HFFc6 (cell line): ENCODE results near the gene PFDN5. TPM values are rescaled to one million over a fixed set of nuclear protein-coding genes. Genes with fewer than 3 reads are reported as not detected.
A peak's percentile ranks its signal among the peaks of the same experiment; 100 is the strongest.

Experiments
- DNase-seq: peaks from one replicate; pipeline ENCODE4 v3.0.0-alpha.2; 2018
- H3K27ac Mint-ChIP-seq: 2 replicates; pipeline ENCODE4 v1.8.0; 2020; ENCODE audit warnings: mild to moderate bottlenecking, mixed read lengths
- H3K27me3 Mint-ChIP-seq: 2 replicates; pipeline ENCODE4 v1.8.0; 2021; ENCODE audit warnings: mild to moderate bottlenecking, moderate library complexity, mixed read lengths; ENCODE audit not compliant: insufficient read depth
- H3K36me3 Mint-ChIP-seq: 2 replicates; pipeline ENCODE4 v1.8.0; 2021; ENCODE audit warnings: low read depth, mixed read lengths
- H3K4me1 Mint-ChIP-seq: 2 replicates; pipeline ENCODE4 v1.8.0; 2020; ENCODE audit warnings: low read depth, mixed read lengths
- H3K4me3 Mint-ChIP-seq: 2 replicates; pipeline ENCODE4 v1.8.0; 2020; ENCODE audit warnings: mild to moderate bottlenecking, moderate library complexity, mixed read lengths
- H3K9me3 Mint-ChIP-seq: 2 replicates; pipeline ENCODE4 v1.8.0; 2020; ENCODE audit warnings: mild to moderate bottlenecking, mixed read lengths
- total RNA-seq, 6 experiments: library from RNA; stranded (reverse); fragmentation: NEBNext Ultra II Directional; extraction: Animal tissue kit (Norgen Biotek cat#: 25700); gene quantifications; 2 replicates in 1 of 6; 3 replicates in 5 of 6; pipeline ENCODE4 v1.2.3, GENCODE V29; 2021
- TF ChIP-seq, protein P1 (sequence below): fragments of 200-600 bp; sonication (generic); IDR thresholded peaks from 2 replicates; pipeline ENCODE4 v1.5.0; 2021; ENCODE audit warnings: antibody characterized with exemption, mild to moderate bottlenecking

The PFDN5 gene
- total RNA-seq, 6 experiments from 2014 or later: 502 to 568 (median 534) TPM

DNA sequence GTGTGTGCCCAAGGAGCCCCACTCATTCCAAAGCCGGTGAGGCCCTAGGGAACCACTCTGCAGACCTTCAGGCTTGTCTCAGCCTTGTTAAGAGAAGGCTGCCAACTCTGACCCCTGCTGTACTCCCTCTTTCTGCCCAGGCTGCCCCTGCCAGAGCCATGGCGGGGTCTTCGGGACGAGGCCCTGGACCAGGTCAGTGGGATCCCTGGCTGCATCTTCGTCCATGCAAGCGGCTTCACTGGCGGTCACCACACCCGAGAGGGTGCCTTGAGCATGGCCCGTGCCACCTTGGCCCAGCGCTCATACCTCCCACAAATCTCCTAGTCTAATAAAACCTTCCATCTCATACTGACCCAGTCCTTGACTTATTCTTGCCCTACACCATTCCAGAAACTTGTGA, 11.5 kb downstream of the PFDN5 start:
- no peak overlapping the region for H3K4me3 Mint-ChIP-seq
- H3K27me3 Mint-ChIP-seq: no peaks in the 10 kb centered on the region; the same call in none of the 2 replicates
- TF ChIP-seq, protein P1, sequence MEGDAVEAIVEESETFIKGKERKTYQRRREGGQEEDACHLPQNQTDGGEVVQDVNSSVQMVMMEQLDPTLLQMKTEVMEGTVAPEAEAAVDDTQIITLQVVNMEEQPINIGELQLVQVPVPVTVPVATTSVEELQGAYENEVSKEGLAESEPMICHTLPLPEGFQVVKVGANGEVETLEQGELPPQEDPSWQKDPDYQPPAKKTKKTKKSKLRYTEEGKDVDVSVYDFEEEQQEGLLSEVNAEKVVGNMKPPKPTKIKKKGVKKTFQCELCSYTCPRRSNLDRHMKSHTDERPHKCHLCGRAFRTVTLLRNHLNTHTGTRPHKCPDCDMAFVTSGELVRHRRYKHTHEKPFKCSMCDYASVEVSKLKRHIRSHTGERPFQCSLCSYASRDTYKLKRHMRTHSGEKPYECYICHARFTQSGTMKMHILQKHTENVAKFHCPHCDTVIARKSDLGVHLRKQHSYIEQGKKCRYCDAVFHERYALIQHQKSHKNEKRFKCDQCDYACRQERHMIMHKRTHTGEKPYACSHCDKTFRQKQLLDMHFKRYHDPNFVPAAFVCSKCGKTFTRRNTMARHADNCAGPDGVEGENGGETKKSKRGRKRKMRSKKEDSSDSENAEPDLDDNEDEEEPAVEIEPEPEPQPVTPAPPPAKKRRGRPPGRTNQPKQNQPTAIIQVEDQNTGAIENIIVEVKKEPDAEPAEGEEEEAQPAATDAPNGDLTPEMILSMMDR: no peak
- peaks cover 15% of the 10 kb centered on the region for H3K4me1 Mint-ChIP-seq
- H3K36me3 Mint-ChIP-seq: peaks cover 27% of the 10 kb centered on the region
- H3K9me3 Mint-ChIP-seq: no peaks in the 10 kb centered on the region
- H3K27ac Mint-ChIP-seq: no peak overlapping the region
- no peak for DNase-seq

DNA sequence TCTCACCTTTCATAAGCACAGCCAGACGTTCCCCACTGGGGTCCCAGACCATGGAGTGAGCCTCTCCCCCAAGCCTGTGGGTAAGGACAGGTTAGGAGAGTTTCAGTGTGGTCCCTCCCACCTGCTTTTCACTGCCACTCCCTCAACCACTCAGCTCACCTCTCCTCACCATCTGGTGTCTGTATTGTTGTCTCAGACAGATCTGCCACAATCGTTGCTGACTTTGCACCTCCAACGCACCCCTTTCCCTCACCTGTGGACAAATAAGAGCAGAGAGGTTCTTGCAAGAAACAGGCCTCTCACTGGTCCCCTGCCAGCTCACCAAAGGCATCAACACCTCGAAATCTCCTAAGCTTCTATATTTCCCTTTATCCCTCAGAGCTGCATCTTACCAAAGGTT, 12.9 kb downstream of the PFDN5 start:
- Mint-ChIP-seq H3K9me3 (no peaks in the 10 kb centered on the region), H3K4me1 (peaks cover 1% of the 10 kb centered on the region; the same call in 1 of the 2 replicates), H3K4me3 (no peak overlapping the region), H3K27ac (no peak overlapping the region), H3K27me3 (no peaks in the 10 kb centered on the region; the same call in none of the 2 replicates), H3K36me3 (peaks cover 18% of the 10 kb centered on the region; the same call in 1 of the 2 replicates)
- no peak for DNase-seq
- TF ChIP-seq, protein P1: no peak

DNA sequence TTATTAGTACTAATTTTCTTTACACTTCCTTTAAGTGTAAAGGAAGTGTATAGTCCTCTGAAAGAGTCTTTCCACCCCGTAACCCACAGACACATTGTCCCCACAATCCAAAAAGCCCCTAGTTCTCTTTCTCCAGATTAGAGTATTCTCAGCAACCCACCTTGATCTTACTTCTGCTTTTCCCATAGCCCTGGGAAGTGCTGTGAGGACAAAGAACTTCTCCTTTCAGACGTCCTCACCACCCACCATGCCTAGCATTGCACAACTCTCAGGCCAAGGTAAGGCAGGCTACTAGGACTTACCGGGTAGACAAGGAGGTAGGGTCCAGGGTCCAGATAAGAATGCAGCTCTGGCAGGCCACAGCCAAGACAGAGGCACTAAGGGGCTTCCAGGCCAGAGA, 18.7 kb downstream of the PFDN5 start:
- H3K36me3 Mint-ChIP-seq: peaks cover 26% of the 10 kb centered on the region
- TF ChIP-seq, protein P1: no peak
- H3K27ac Mint-ChIP-seq: no peak overlapping the region
- H3K27me3 Mint-ChIP-seq: no peaks in the 10 kb centered on the region; the same call in 1 of the 2 replicates
- DNase-seq: no peak
- H3K4me3 Mint-ChIP-seq: no peak overlapping the region
- H3K9me3 Mint-ChIP-seq: no peaks in the 10 kb centered on the region
- peaks cover 5% of the 10 kb centered on the region; the same call in 1 of the 2 replicates for H3K4me1 Mint-ChIP-seq

DNA sequence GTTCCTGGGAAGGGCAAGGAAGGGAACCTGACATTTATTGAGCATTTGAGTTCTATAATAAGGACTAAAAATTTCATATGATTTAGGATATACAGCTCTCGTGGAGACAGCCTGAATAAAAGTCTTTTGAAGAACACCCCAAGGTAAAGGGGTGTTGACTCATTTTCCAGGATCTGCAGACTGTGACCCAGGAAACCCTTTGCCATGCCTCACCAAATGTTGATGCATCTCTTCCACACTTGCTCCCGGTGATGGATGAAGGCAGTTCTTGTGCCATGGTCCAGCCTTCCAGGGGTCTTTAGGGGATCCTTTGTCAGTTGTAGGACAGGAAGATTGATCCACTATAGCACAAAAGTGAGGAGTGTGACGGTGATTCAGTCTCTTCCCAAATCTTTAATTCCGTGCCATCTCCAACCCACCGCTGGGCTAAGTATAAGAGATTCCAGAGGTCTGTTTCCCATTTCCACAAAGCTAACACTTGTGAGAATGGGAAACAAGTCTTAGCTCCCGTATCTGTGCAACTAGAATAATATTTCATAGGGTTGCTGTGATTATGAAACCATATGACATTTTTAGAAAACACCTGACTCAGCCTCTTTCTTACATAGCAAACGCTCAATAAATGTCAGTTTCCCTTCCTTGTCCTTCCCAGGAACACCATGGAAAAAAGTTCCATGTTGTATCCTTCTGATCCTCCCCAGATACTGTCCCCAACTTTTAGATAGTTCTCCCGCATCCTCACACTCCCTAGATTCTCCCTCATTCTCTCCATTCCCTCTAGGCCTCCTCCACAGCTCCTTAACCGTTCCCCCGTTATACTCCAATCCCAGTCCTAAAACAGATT, 25.2 kb downstream of the PFDN5 start:
- Mint-ChIP-seq H3K9me3 (no peaks in the 10 kb centered on the region), H3K27ac (peak overlapping the region; percentile 96), H3K4me3 (peak overlapping the region; percentile 97), H3K36me3 (0 out of 2 replicates have a peak, but pooled peaks cover 3% of the 10 kb centered on the region), H3K27me3 (peaks cover 2% of the 10 kb centered on the region; the same call in 1 of the 2 replicates), H3K4me1 (peaks cover 41% of the 10 kb centered on the region)
- TF ChIP-seq, protein P1: no peak
- peak; percentile 19 for DNase-seq

DNA sequence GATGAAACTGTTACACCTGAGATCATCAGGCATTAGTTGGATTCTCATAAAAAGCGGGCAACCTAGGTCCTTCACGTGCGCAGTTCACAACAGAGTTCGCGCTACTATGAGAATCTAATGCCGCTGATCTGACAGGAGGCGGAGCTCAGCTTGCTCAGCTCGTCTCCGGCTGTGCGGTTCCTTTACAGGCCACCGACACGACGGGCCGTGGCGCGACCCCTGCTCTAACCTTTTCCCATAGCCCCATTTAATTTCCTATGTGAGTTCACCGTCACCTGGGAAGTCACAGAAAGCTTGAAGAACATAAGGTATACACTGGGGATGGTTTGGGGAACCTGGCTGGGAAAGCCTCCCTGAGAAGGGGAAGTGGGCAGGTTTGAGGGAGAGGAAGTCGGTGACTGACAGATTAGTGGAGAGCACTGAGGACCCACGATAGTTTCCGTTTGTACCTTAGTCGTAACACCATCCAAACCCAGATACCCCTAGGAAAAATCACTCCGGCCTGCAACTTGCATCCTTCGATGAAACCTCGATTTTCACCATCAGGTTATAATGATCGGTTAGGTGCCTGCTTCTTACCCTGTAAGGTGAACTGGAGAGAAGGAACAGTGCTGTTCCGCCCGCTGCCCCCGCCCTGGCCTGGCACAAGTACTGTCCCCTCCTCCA, 28.9 kb downstream of the PFDN5 start:
- Mint-ChIP-seq H3K27ac (peak overlapping the region; percentile 97), H3K4me1 (peaks cover 42% of the 10 kb centered on the region), H3K4me3 (peak overlapping the region; percentile 89), H3K27me3 (peaks cover 12% of the 10 kb centered on the region), H3K9me3 (no peaks in the 10 kb centered on the region), H3K36me3 (no peaks in the 10 kb centered on the region)
- TF ChIP-seq, protein P1: no peak
- DNase-seq: no peak
